Transverse colon (tissue), 4 donors: Measurements from ENCODE around the gene RUVBL2. TPM values are rescaled to one million over a fixed set of nuclear protein-coding genes. Genes with fewer than 3 reads are reported as not detected.

Source experiments
- DNase-seq: peaks from one replicate; pipeline ENCODE4 v3.0.0-alpha.2; 2019
- H3K27ac ChIP-seq, 4 donors: fragments of 200-600 bp; sonication (generic); 2 replicates each; pipeline ENCODE4 v1.5.1; 2016 to 2018; ENCODE audit warnings: inconsistent platforms in 4 of 4
- H3K27me3 ChIP-seq: fragments of 200-600 bp; sonication (generic); 2 replicates; pipeline ENCODE4 v1.5.1; 2017; ENCODE audit warnings: inconsistent platforms
- H3K36me3 ChIP-seq, 4 donors: fragments of 200-600 bp; sonication (generic); 2 replicates each; pipeline ENCODE4 v1.5.1; 2017 to 2019; ENCODE audit warnings: inconsistent platforms in 4 of 4
- H3K4me1 ChIP-seq, 4 donors: fragments of 200-600 bp; sonication (generic); 2 replicates each; pipeline ENCODE4 v1.5.1; 2017 to 2020; ENCODE audit warnings: inconsistent platforms in 4 of 4
- H3K4me3 ChIP-seq, 4 donors: fragments of 200-600 bp; sonication (generic); 1 replicate in 1 of 4; 2 replicates in 3 of 4; pipeline versions ENCODE4 v1.5.1 to v1.6.1; 2017 to 2019; ENCODE audit warnings: inconsistent platforms in 4 of 4
- H3K9me3 ChIP-seq, 2 donors: fragments of 200-600 bp; sonication (generic); 2 replicates each; pipeline ENCODE4 v1.5.1; 2017 to 2019; ENCODE audit warnings: inconsistent platforms in 2 of 2
- EP300 ChIP-seq: sonication (generic); formaldehyde crosslinking; IDR thresholded peaks from one replicate; pipeline ENCODE4 v1.6.1; 2017; ENCODE audit warnings: antibody characterized with exemption, low read depth
- POLR2A ChIP-seq: fragments of 450-650 bp; IDR thresholded peaks from one replicate; pipeline ENCODE4 v1.6.1; 2016; ENCODE audit warnings: antibody characterized with exemption, mild to moderate bottlenecking, moderate library complexity
- POLR2AphosphoS5 ChIP-seq, 3 donors: sonication (generic); formaldehyde crosslinking; IDR thresholded peaks; one replicate each; pipeline ENCODE4 v1.6.1; 2016; ENCODE audit warnings: antibody characterized with exemption in 3 of 3
- WGBS, 2 donors: methylation state at CpG; one replicate each; pipeline ENCODE4 v1.1.5; 2018; ENCODE audit warnings: low coverage in 1 of 2; 5-methylcytosine and 5-hydroxymethylcytosine counted together
- in situ Hi-C, 4 donors: fragments of 200-750 bp; cut with MboI; loops; one replicate each; pipeline versions ENCODE4 v1.15.0 to v1.15.1; 2017; ENCODE audit warnings: low sequenced_read_pairs in 3 of 4, low pct_ligation_motif_present in 1 of 4, low pct_unique_long_range_greater_than_20kb in 1 of 4
- intact Hi-C: fragments of 100-400 bp; cut with DNase I; formaldehyde crosslinking; loops from one replicate; pipeline ENCODE4 v1.15.1; 2023; ENCODE audit warnings: low total_unique reads
- total RNA-seq, 4 donors: library from RNA; depleted of rRNA; stranded (reverse); fragments of >200 nt; gene quantifications; one replicate each; pipeline ENCODE4 v1.1.0, GENCODE V29; 2016
- TF ChIP-seq, protein P1 (sequence below), 5 experiments: fragments of 200-600 bp in 3 of 5; fragments of 450-650 bp in 2 of 5; sonication (generic) in 3 of 5; IDR thresholded peaks; 1 replicate in 2 of 5; 2 replicates in 3 of 5; pipeline ENCODE4 v1.5.1; 2016 to 2017; ENCODE audit warnings: antibody characterized with exemption in 5 of 5, inconsistent platforms in 3 of 5, mild to moderate bottlenecking in 2 of 5, moderate library complexity in 1 of 5

Gene RUVBL2
- total RNA-seq, 4 donors from 2014 or later = 48.6 to 66.9 (median 59.4) TPM

DNA sequence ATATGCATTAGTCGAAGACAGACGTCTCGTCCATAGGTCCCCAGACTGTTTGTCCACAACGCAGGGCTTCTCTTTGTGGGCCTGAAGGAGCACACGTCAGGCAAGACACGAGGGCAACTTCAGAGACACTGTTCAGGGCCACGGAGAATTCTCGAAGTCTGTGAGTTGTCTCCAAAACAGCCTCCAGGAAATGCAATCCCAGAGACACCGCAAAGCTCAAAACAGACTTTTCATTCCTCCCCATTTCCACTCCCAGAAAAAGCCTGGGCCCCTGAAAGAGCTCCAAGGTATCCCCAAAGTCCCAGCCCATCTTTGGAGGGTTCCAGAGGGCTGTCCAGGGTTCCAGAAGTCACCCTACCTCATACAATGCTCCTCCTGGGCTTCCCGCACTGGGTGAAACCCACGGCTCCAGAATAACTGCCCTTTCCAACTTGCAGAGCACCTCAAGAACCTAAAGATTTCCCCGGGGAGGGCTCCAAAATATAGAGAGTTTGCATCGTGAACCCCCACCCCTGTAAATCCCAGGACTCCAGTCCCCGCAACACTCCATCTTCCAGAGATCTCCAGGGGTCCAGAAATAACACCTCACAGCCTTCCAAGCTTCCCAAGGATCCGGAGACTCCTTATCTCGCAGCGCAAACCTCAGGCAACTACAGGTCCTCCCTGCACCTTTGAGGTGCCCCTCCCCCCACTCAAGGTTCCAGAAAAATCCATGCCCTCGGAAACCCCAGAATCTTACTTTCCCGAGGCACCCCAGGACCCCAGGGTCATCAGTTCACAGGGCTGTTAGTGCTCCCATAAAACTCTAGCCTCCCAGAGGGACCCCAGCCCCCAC, 29.3 kb upstream of the RUVBL2 start:
- intact Hi-C loops = loop anchor here (10.0 kb wide), 2 partner anchors 60 to 90 kb away; partner anchors contain the start of genes NUCB1 and PPP1R15A
- in situ Hi-C loops = loop anchor here in 1 of 4 donors (25.0 kb wide), 1 partner anchor 102 kb away; the partner anchor contains the start of genes PLEKHA4 and PPP1R15A
- H3K9me3 ChIP-seq = no peaks in the 10 kb centered on the region
- H3K36me3 ChIP-seq = peaks cover 0 to 10% (median 3%) of the 10 kb centered on the region in 4 donors
- WGBS, 2 donors = 0 to 12% methylated on average over 7 to 15 of the region's 19 CpGs
- TF ChIP-seq POLR2A = no peak
- TF ChIP-seq POLR2AphosphoS5 (IDR thresholded peaks at IDR 0.05) = no peak
- TF ChIP-seq, protein P1, sequence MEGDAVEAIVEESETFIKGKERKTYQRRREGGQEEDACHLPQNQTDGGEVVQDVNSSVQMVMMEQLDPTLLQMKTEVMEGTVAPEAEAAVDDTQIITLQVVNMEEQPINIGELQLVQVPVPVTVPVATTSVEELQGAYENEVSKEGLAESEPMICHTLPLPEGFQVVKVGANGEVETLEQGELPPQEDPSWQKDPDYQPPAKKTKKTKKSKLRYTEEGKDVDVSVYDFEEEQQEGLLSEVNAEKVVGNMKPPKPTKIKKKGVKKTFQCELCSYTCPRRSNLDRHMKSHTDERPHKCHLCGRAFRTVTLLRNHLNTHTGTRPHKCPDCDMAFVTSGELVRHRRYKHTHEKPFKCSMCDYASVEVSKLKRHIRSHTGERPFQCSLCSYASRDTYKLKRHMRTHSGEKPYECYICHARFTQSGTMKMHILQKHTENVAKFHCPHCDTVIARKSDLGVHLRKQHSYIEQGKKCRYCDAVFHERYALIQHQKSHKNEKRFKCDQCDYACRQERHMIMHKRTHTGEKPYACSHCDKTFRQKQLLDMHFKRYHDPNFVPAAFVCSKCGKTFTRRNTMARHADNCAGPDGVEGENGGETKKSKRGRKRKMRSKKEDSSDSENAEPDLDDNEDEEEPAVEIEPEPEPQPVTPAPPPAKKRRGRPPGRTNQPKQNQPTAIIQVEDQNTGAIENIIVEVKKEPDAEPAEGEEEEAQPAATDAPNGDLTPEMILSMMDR (IDR thresholded peaks at IDR 0.05) = no peak
- TF ChIP-seq EP300 = no peak
- H3K4me3 ChIP-seq = peak overlapping the region; percentile 28 to 99 (median 84)
- peak; percentile 47 for DNase-seq
- H3K27me3 ChIP-seq = no peaks in the 10 kb centered on the region
- H3K27ac ChIP-seq = peak overlapping the region; percentile 94 to 97 (median 96)
- H3K4me1 ChIP-seq = peaks cover 37 to 72% (median 63%) of the 10 kb centered on the region in 4 donors

DNA sequence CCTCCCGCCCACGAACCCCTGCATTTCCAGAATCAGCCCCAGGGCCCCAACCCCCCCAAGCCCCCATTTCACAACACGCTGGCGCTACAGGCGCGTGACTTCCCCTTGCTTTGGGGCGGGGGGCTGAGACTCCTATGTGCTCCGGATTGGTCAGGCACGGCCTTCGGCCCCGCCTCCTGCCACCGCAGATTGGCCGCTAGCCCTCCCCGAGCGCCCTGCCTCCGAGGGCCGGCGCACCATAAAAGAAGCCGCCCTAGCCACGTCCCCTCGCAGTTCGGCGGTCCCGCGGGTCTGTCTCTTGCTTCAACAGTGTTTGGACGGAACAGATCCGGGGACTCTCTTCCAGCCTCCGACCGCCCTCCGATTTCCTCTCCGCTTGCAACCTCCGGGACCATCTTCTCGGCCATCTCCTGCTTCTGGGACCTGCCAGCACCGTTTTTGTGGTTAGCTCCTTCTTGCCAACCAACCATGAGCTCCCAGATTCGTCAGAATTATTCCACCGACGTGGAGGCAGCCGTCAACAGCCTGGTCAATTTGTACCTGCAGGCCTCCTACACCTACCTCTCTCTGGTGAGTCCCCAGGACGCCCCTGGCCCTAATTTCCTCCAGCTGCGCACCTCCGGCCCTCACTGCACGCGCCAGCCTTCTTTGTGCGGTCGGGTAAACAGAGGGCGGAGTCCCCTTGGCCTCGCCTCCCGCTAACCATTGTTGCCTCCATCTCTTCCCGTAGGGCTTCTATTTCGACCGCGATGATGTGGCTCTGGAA, 28.5 kb upstream of the RUVBL2 start, which contains the start of gene FTL:
Gene FTL, plus strand, starts transcription at position 270 of the 766 bp plus-strand sequence. Its CDS starts 199 bp downstream, at position 469.
- in situ Hi-C loops = loop anchor here in 1 of 4 donors (25.0 kb wide), 1 partner anchor 103 kb away; the partner anchor contains the start of genes PLEKHA4 and PPP1R15A
- Histone ChIP-seq H3K27me3 (no peaks in the 10 kb centered on the region), H3K27ac (peak within 1 kb of the TSS; percentile 94 to 97 (median 96)), H3K9me3 (no peaks in the 10 kb centered on the region), H3K4me1 (peaks cover 34 to 67% (median 61%) of the 10 kb centered on the region in 4 donors), H3K4me3 (peak within 1 kb of the TSS; percentile 81 to 99 (median 86)), H3K36me3 (peaks cover 0 to 12% (median 3%) of the 10 kb centered on the region in 4 donors)
- intact Hi-C loops = loop anchor here (10.0 kb wide), 2 partner anchors 60 to 90 kb away; partner anchors contain the start of genes NUCB1 and PPP1R15A
- DNase-seq = peak; percentile 98
- WGBS, 2 donors = 0 to 1% methylated on average over 5 to 39 of the region's 52 CpGs
- TF ChIP-seq EP300 = no peak
- TF ChIP-seq, protein P1 (IDR thresholded peaks at IDR 0.05) = no peak
- peak; percentile 100 for TF ChIP-seq POLR2A
- peak; percentile 100 for TF ChIP-seq POLR2AphosphoS5 (IDR thresholded peaks at IDR 0.05)

DNA sequence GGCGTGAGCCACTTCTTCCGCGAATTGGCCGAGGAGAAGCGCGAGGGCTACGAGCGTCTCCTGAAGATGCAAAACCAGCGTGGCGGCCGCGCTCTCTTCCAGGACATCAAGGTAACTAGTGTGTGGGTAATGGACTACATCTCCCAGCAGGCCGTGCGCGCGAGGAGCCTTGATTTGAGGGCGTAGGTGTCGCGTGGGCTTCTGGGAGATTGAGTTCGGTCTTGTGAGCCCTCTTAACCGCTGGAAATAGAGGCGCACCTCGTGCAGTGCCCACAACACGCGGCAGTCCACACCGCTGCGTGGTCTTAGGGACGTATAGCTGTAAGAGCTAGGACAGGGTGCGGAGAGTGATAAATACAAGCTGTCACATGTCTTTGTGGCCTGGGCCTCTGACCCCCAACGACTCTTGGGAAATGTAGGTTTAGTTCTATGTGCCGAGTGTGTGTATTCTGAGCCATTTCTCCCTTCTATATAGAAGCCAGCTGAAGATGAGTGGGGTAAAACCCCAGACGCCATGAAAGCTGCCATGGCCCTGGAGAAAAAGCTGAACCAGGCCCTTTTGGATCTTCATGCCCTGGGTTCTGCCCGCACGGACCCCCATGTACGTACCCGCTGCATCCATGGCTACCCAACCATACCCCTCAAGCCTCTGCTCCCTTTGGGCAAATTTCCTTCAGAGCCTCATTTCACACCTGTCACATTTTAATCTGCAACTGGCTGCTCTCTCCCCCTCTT, 27.7 kb upstream of the RUVBL2 start:
- in situ Hi-C loops (loop anchor here in 1 of 4 donors (25.0 kb wide), 1 partner anchor 104 kb away; the partner anchor contains the start of genes PLEKHA4 and PPP1R15A), intact Hi-C loops (loop anchor here (10.0 kb wide), 2 partner anchors 61 to 91 kb away; partner anchors contain the start of genes NUCB1 and PPP1R15A)
- Histone ChIP-seq H3K27ac (peak overlapping the region; percentile 94 to 97 (median 96)), H3K27me3 (no peaks in the 10 kb centered on the region), H3K36me3 (peaks cover 0 to 17% (median 3%) of the 10 kb centered on the region in 4 donors), H3K9me3 (no peaks in the 10 kb centered on the region), H3K4me1 (peaks cover 30 to 59% (median 55%) of the 10 kb centered on the region in 4 donors), H3K4me3 (peak overlapping the region; percentile 81 to 99 (median 86))
- TF ChIP-seq POLR2AphosphoS5 (IDR thresholded peaks at IDR 0.05) (peak; percentile 1 to 45 (median 30)), EP300 (no peak), POLR2A (peak; percentile 9)
- DNase-seq = peak; percentile 90
- WGBS, 2 donors = 11 to 40% methylated on average over 2 to 36 of the region's 36 CpGs
